GM23338 (cell line): ENCODE measurements around the gene PRPF31. TPM values are rescaled to one million over a fixed set of nuclear protein-coding genes. Genes with fewer than 3 reads are reported as not detected.

Experiments
- ATAC-seq: fragments of 200-7000 bp; cut with Tn5 transposase; 3 replicates; pipeline ENCODE4 v1.9.1; 2020
- DNase-seq: peaks from one replicate; pipeline ENCODE4 v3.0.0-alpha.2; 2015; ENCODE audit warnings: low spot score
- H2AFZ ChIP-seq: fragments of 200-600 bp; sonication (generic); 2 replicates; pipeline ENCODE4 v1.8.0; 2016; ENCODE audit warnings: antibody characterized with exemption, mild to moderate bottlenecking, moderate library complexity
- H3F3A ChIP-seq: fragments of 200-600 bp; sonication (generic); replicated peaks from 2 replicates; pipeline ENCODE4 v1.8.0; 2017; ENCODE audit warnings: antibody characterized with exemption, mixed run types, low read depth
- H3K27ac ChIP-seq: fragments of 200-600 bp; sonication (generic); 2 replicates; pipeline ENCODE4 v1.6.1; 2016; ENCODE audit warnings: low read depth
- H3K27me3 ChIP-seq: fragments of 200-600 bp; sonication (generic); 2 replicates; pipeline ENCODE4 v1.8.0; 2016; ENCODE audit warnings: mild to moderate bottlenecking, mixed run types, moderate library complexity; ENCODE audit not compliant: insufficient read depth
- H3K36me3 ChIP-seq: fragments of 200-600 bp; sonication (generic); 2 replicates; pipeline ENCODE4 v1.8.0; 2016; ENCODE audit warnings: mild to moderate bottlenecking; ENCODE audit not compliant: insufficient read depth
- H3K4me1 ChIP-seq: fragments of 200-600 bp; sonication (generic); 2 replicates; pipeline ENCODE4 v1.8.0; 2016; ENCODE audit warnings: mild to moderate bottlenecking, moderate library complexity; ENCODE audit not compliant: insufficient read depth
- H3K4me2 ChIP-seq: fragments of 200-600 bp; sonication (generic); 2 replicates; pipeline ENCODE4 v1.7.1; 2017; ENCODE audit warnings: mixed run types
- H3K4me3 ChIP-seq: fragments of 200-600 bp; sonication (generic); 2 replicates; pipeline ENCODE4 v1.6.1; 2016; ENCODE audit warnings: mixed run types
- H3K79me2 ChIP-seq: fragments of 200-600 bp; sonication (generic); replicated peaks from 2 replicates; pipeline ENCODE4 v1.8.0; 2017; ENCODE audit warnings: mild to moderate bottlenecking; ENCODE audit not compliant: insufficient read depth
- H3K9me2 ChIP-seq: fragments of 200-600 bp; sonication (generic); 2 replicates; pipeline ENCODE4 v1.8.0; 2017; ENCODE audit not compliant: insufficient read depth
- H4K20me1 ChIP-seq: fragments of 200-600 bp; sonication (generic); replicated peaks from 2 replicates; pipeline ENCODE4 v1.8.0; 2017; ENCODE audit warnings: mild to moderate bottlenecking; ENCODE audit not compliant: insufficient read depth
- H3K27ac Mint-ChIP-seq: 2 replicates; pipeline ENCODE4 v1.8.0; 2020; ENCODE audit warnings: inconsistent platforms, mild to moderate bottlenecking, moderate library complexity, mixed read lengths
- H3K27me3 Mint-ChIP-seq: 3 replicates; pipeline ENCODE4 v1.8.0; 2022; ENCODE audit warnings: low read depth, mild to moderate bottlenecking, moderate library complexity, mixed read lengths, inconsistent platforms; ENCODE audit not compliant: insufficient read depth, poor library complexity
- H3K36me3 Mint-ChIP-seq: 3 replicates; pipeline ENCODE4 v1.8.0; 2021; ENCODE audit warnings: low read depth, mild to moderate bottlenecking, inconsistent platforms, moderate library complexity, mixed read lengths
- H3K4me1 Mint-ChIP-seq: 3 replicates; pipeline ENCODE4 v1.8.0; 2020; ENCODE audit warnings: mild to moderate bottlenecking, inconsistent platforms, mixed read lengths
- H3K4me3 Mint-ChIP-seq: 3 replicates; pipeline ENCODE4 v1.8.0; 2021; ENCODE audit warnings: moderate library complexity, mild to moderate bottlenecking, inconsistent platforms, mixed read lengths
- H3K9me3 Mint-ChIP-seq: 3 replicates; pipeline ENCODE4 v1.8.0; 2020; ENCODE audit warnings: moderate library complexity, mild to moderate bottlenecking, inconsistent platforms, mixed read lengths
- CREB1 ChIP-seq: fragments of 250-450 bp; sonication (Bioruptor Pico); IDR thresholded peaks from 2 replicates; pipeline ENCODE4 v1.5.0; 2020; ENCODE audit warnings: low read depth, mild to moderate bottlenecking, moderate library complexity
- ETS1 ChIP-seq: IDR thresholded peaks from 2 replicates; pipeline ENCODE4 v1.6.1; 2016; ENCODE audit warnings: antibody characterized with exemption
- EZH2 ChIP-seq: fragments of 200-600 bp; sonication (generic); IDR thresholded peaks from one replicate; pipeline ENCODE4 v1.8.0; 2017; ENCODE audit warnings: antibody characterized with exemption, mild to moderate bottlenecking, low read depth; ENCODE audit not compliant: unreplicated experiment
- EZH2phosphoT487 ChIP-seq: fragments of 200-600 bp; sonication (generic); IDR thresholded peaks from one replicate; pipeline ENCODE4 v1.8.1; 2018; ENCODE audit warnings: antibody characterized with exemption; ENCODE audit not compliant: unreplicated experiment
- JUNB ChIP-seq: IDR thresholded peaks from one replicate; pipeline ENCODE4 v1.6.1; 2016; ENCODE audit warnings: antibody characterized with exemption; ENCODE audit not compliant: unreplicated experiment
- NANOG ChIP-seq: IDR thresholded peaks from 2 replicates; pipeline ENCODE4 v1.6.1; 2016; ENCODE audit warnings: antibody characterized with exemption, borderline replicate concordance
- POLR2AphosphoS5 ChIP-seq: IDR thresholded peaks from 2 replicates; pipeline ENCODE4 v1.6.1; 2016; ENCODE audit warnings: antibody characterized with exemption, low read depth
- REST ChIP-seq: IDR thresholded peaks from one replicate; pipeline ENCODE4 v1.6.1; 2018; ENCODE audit warnings: antibody characterized with exemption; ENCODE audit not compliant: unreplicated experiment
- STAT1 ChIP-seq: IDR thresholded peaks from one replicate; pipeline ENCODE4 v1.6.1; 2016; ENCODE audit warnings: antibody characterized with exemption; ENCODE audit not compliant: unreplicated experiment
- ZNF114 ChIP-seq: fragments of 250-450 bp; sonication (Bioruptor Pico); IDR thresholded peaks from 2 replicates; pipeline ENCODE4 v1.5.0; 2020; ENCODE audit warnings: mild to moderate bottlenecking, moderate library complexity
- ZNF331 ChIP-seq: fragments of 250-450 bp; sonication (Bioruptor Pico); IDR thresholded peaks from 2 replicates; pipeline ENCODE4 v1.5.0; 2020; ENCODE audit warnings: low read depth, mild to moderate bottlenecking, moderate library complexity
- polyA plus RNA-seq: library from polyadenylated mRNA; unstranded; fragments of >200 nt; fragmentation: Nextera tagmentation; extraction: Ambion mirVana; gene quantifications from 2 replicates; pipeline ENCODE4 v1.2.1, GENCODE V29; 2016
- total RNA-seq: library from RNA; depleted of rRNA; stranded (reverse); fragments of >200 nt; shearing (Covaris generic); gene quantifications from 2 replicates; pipeline ENCODE4 v1.2.3, GENCODE V29; 2014
- TF ChIP-seq, protein P1 (sequence below), 2 experiments: fragments of 200-600 bp in 1 of 2; sonication (generic) in 1 of 2; conservative IDR thresholded peaks; 2 replicates each; pipeline versions ENCODE4 v1.5.1 to v1.6.1; 2016 to 2017; ENCODE audit warnings: antibody characterized with exemption in 2 of 2, low read depth in 2 of 2, mild to moderate bottlenecking in 2 of 2, moderate library complexity in 1 of 2
- TF ChIP-seq, protein P2 (sequence below): fragments of 250-450 bp; sonication (Bioruptor Pico); IDR thresholded peaks from 2 replicates; pipeline ENCODE4 v1.5.0; 2020; ENCODE audit warnings: mild to moderate bottlenecking, moderate library complexity

PRPF31 gene
- total and polyA plus RNA-seq, 2 experiments from 2014 or later = 83.3 to 94.2 TPM

DNA sequence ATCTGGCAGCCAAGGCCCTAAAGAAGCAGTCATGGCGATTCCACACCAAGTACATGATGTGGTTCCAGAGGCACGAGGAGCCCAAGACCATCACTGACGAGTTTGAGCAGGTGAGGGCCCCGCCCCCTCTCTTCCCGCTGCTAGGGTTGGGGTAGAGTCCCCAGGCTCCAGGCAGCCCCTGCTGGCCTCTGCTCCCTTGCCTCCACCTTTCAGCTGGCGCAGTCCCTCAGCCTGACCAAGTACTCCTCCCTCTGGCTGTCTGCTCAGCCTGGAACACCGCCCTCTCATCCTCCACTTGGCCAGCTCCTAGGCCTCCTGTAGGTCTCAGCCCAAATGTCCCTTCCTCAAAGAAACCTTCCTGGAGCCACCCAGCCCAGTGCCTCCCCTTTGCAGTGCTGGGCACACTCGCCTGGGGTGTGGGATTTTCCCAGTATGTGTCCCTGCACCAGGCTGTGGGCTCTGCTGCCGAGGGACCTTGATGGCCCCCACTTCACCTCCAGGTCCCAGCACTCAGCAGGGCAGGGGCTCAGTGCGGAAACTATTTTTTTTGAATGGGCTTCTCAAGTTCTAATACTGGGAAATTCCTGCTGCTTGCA is 38.3 kb downstream of the PRPF31 start:
- Histone ChIP-seq H3K36me3 (peaks cover 27% of the 10 kb centered on the region), H3K27ac (no peak overlapping the region), H3K4me2 (no peak overlapping the region), H3K9me2 (no peaks in the 10 kb centered on the region), H3K4me3 (no peak overlapping the region), H2AFZ (no peak overlapping the region), H3K79me2 (peaks cover 7% of the 10 kb centered on the region; the same call in 1 of the 2 replicates), H3K4me1 (peaks cover 3% of the 10 kb centered on the region; the same call in 1 of the 2 replicates), H3F3A (peaks cover 26% of the 10 kb centered on the region), H3K27me3 (no peaks in the 10 kb centered on the region), H4K20me1 (peaks cover 10% of the 10 kb centered on the region; the same call in 1 of the 2 replicates)
- TF ChIP-seq ETS1 = no peak
- TF ChIP-seq, protein P1, sequence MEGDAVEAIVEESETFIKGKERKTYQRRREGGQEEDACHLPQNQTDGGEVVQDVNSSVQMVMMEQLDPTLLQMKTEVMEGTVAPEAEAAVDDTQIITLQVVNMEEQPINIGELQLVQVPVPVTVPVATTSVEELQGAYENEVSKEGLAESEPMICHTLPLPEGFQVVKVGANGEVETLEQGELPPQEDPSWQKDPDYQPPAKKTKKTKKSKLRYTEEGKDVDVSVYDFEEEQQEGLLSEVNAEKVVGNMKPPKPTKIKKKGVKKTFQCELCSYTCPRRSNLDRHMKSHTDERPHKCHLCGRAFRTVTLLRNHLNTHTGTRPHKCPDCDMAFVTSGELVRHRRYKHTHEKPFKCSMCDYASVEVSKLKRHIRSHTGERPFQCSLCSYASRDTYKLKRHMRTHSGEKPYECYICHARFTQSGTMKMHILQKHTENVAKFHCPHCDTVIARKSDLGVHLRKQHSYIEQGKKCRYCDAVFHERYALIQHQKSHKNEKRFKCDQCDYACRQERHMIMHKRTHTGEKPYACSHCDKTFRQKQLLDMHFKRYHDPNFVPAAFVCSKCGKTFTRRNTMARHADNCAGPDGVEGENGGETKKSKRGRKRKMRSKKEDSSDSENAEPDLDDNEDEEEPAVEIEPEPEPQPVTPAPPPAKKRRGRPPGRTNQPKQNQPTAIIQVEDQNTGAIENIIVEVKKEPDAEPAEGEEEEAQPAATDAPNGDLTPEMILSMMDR (conservative IDR thresholded peaks at IDR 0.05; ENCODE audit: low read depth in 2 of 2) = no peak
- TF ChIP-seq JUNB = no peak
- TF ChIP-seq, protein P2, sequence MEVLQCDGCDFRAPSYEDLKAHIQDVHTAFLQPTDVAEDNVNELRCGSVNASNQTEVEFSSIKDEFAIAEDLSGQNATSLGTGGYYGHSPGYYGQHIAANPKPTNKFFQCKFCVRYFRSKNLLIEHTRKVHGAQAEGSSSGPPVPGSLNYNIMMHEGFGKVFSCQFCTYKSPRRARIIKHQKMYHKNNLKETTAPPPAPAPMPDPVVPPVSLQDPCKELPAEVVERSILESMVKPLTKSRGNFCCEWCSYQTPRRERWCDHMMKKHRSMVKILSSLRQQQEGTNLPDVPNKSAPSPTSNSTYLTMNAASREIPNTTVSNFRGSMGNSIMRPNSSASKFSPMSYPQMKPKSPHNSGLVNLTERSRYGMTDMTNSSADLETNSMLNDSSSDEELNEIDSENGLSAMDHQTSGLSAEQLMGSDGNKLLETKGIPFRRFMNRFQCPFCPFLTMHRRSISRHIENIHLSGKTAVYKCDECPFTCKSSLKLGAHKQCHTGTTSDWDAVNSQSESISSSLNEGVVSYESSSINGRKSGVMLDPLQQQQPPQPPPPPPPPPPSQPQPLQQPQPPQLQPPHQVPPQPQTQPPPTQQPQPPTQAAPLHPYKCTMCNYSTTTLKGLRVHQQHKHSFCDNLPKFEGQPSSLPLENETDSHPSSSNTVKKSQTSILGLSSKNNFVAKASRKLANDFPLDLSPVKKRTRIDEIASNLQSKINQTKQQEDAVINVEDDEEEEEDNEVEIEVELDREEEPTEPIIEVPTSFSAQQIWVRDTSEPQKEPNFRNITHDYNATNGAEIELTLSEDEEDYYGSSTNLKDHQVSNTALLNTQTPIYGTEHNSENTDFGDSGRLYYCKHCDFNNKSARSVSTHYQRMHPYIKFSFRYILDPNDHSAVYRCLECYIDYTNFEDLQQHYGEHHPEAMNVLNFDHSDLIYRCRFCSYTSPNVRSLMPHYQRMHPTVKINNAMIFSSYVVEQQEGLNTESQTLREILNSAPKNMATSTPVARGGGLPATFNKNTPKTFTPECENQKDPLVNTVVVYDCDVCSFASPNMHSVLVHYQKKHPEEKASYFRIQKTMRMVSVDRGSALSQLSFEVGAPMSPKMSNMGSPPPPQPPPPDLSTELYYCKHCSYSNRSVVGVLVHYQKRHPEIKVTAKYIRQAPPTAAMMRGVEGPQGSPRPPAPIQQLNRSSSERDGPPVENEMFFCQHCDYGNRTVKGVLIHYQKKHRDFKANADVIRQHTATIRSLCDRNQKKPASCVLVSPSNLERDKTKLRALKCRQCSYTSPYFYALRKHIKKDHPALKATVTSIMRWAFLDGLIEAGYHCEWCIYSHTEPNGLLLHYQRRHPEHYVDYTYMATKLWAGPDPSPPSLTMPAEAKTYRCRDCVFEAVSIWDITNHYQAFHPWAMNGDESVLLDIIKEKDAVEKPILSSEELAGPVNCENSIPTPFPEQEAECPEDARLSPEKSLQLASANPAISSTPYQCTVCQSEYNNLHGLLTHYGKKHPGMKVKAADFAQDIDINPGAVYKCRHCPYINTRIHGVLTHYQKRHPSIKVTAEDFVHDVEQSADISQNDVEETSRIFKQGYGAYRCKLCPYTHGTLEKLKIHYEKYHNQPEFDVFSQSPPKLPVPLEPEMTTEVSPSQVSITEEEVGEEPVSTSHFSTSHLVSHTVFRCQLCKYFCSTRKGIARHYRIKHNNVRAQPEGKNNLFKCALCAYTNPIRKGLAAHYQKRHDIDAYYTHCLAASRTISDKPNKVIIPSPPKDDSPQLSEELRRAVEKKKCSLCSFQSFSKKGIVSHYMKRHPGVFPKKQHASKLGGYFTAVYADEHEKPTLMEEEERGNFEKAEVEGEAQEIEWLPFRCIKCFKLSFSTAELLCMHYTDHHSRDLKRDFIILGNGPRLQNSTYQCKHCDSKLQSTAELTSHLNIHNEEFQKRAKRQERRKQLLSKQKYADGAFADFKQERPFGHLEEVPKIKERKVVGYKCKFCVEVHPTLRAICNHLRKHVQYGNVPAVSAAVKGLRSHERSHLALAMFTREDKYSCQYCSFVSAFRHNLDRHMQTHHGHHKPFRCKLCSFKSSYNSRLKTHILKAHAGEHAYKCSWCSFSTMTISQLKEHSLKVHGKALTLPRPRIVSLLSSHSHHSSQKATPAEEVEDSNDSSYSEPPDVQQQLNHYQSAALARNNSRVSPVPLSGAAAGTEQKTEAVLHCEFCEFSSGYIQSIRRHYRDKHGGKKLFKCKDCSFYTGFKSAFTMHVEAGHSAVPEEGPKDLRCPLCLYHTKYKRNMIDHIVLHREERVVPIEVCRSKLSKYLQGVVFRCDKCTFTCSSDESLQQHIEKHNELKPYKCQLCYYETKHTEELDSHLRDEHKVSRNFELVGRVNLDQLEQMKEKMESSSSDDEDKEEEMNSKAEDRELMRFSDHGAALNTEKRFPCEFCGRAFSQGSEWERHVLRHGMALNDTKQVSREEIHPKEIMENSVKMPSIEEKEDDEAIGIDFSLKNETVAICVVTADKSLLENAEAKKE (CRISPR knock-in tag) = no peak
- no peak for TF ChIP-seq ZNF331 (CRISPR knock-in tag)
- TF ChIP-seq REST = no peak
- TF ChIP-seq STAT1 = no peak
- no peak for TF ChIP-seq EZH2phosphoT487
- no peak for TF ChIP-seq POLR2AphosphoS5
- no peak for TF ChIP-seq CREB1 (CRISPR knock-in tag)
- no peak for TF ChIP-seq NANOG
- TF ChIP-seq EZH2 = no peak
- TF ChIP-seq ZNF114 (CRISPR knock-in tag) = no peak
- Mint-ChIP-seq H3K36me3 (peaks cover 78% of the 10 kb centered on the region), H3K4me1 (peaks cover 8% of the 10 kb centered on the region; the same call in 1 of the 3 replicates), H3K27ac (no peak overlapping the region), H3K27me3 (peaks cover 14% of the 10 kb centered on the region), H3K4me3 (no peak overlapping the region), H3K9me3 (peaks cover 2% of the 10 kb centered on the region; the same call in 2 of the 3 replicates)
- DNase-seq (no peak), ATAC-seq (no peak)
